ENCODE results near the gene RERE.

- TF ChIP-seq, protein P1, sequence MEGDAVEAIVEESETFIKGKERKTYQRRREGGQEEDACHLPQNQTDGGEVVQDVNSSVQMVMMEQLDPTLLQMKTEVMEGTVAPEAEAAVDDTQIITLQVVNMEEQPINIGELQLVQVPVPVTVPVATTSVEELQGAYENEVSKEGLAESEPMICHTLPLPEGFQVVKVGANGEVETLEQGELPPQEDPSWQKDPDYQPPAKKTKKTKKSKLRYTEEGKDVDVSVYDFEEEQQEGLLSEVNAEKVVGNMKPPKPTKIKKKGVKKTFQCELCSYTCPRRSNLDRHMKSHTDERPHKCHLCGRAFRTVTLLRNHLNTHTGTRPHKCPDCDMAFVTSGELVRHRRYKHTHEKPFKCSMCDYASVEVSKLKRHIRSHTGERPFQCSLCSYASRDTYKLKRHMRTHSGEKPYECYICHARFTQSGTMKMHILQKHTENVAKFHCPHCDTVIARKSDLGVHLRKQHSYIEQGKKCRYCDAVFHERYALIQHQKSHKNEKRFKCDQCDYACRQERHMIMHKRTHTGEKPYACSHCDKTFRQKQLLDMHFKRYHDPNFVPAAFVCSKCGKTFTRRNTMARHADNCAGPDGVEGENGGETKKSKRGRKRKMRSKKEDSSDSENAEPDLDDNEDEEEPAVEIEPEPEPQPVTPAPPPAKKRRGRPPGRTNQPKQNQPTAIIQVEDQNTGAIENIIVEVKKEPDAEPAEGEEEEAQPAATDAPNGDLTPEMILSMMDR (IDR thresholded peaks at IDR 0.05; ENCODE audit: poor library complexity): no peak
- TF ChIP-seq EZH2 (IDR thresholded peaks at IDR 0.05; ENCODE audit: borderline replicate concordance): no peak
These were observed 214.8 kb downstream of the RERE start for GRCh38 chr1:8602471-8603219.

Data from hepatocyte (in vitro differentiated cells).